SU-DHL-6 (cell line): Measurements from ENCODE around the gene ABR.

Experiments used
- H2AFZ ChIP-seq: fragments of 200-600 bp; sonication (generic); 2 replicates; pipeline ENCODE4 v1.6.1; 2014; ENCODE audit warnings: low read depth, mild to moderate bottlenecking, moderate library complexity, mixed read lengths, antibody characterized with exemption, low read length; ENCODE audit not compliant: severe bottlenecking
- H3F3A ChIP-seq: fragments of 200-600 bp; shearing (Covaris generic); 2 replicates; pipeline ENCODE4 v1.6.0; 2016; ENCODE audit warnings: antibody characterized with exemption, mild to moderate bottlenecking; ENCODE audit not compliant: insufficient read depth
- H3K27ac ChIP-seq: fragments of 200-600 bp; sonication (generic); 2 replicates; pipeline ENCODE4 v1.5.1; 2016; ENCODE audit warnings: low read depth, mild to moderate bottlenecking, low read length, moderate library complexity, mixed read lengths
- H3K27me3 ChIP-seq: fragments of 200-600 bp; sonication (generic), shearing (Covaris generic); 2 replicates; pipeline ENCODE4 v1.6.0; 2014; ENCODE audit warnings: mild to moderate bottlenecking, low read length
- H3K36me3 ChIP-seq: fragments of 200-600 bp; sonication (generic); 2 replicates; pipeline ENCODE4 v1.6.1; 2014; ENCODE audit warnings: mild to moderate bottlenecking, low read length, mixed read lengths
- H3K4me2 ChIP-seq: fragments of 300-600, 200-600 bp; shearing (Covaris generic), sonication (generic); 2 replicates; pipeline ENCODE4 v1.6.0; 2014; ENCODE audit warnings: low read length, low read depth, mild to moderate bottlenecking; ENCODE audit not compliant: poor library complexity, severe bottlenecking
- H3K4me3 ChIP-seq: fragments of 200-600 bp; sonication (generic); 2 replicates; pipeline ENCODE4 v1.5.1; 2014; ENCODE audit warnings: antibody characterized with exemption, low read length, mild to moderate bottlenecking, mixed read lengths; ENCODE audit not compliant: insufficient read depth, poor library complexity, severe bottlenecking
- H3K79me2 ChIP-seq: fragments of 200-600 bp; sonication (generic); 2 replicates; pipeline ENCODE4 v1.6.1; 2014; ENCODE audit warnings: mild to moderate bottlenecking, low read length, moderate library complexity; ENCODE audit not compliant: insufficient read depth
- H3K9ac ChIP-seq: fragments of 200-600 bp; sonication (generic); 2 replicates; pipeline ENCODE4 v1.7.0; 2014; ENCODE audit warnings: mild to moderate bottlenecking, low read length
- H3K9me2 ChIP-seq: fragments of 200-600 bp; sonication (generic); replicated peaks from 2 replicates; pipeline ENCODE4 v1.6.1; 2014; ENCODE audit warnings: low read length; ENCODE audit not compliant: insufficient read depth
- H3K9me3 ChIP-seq: fragments of 200-600 bp; sonication (generic); 2 replicates; pipeline ENCODE4 v1.6.1; 2014; ENCODE audit warnings: low read length, mixed read lengths; ENCODE audit not compliant: insufficient read depth
- H4K20me1 ChIP-seq: fragments of 200-600 bp; sonication (generic); 2 replicates; pipeline ENCODE4 v1.6.1; 2014; ENCODE audit warnings: low read depth, mild to moderate bottlenecking, antibody characterized with exemption, low read length, moderate library complexity, mixed read lengths
- CTCF ChIP-seq: fragments of 200-600 bp; sonication (generic); IDR thresholded peaks from one replicate; pipeline ENCODE4 v1.5.1; 2017; ENCODE audit warnings: antibody characterized with exemption, mild to moderate bottlenecking, low read length, moderate library complexity; ENCODE audit not compliant: insufficient read depth, poor library complexity, severe bottlenecking
- EZH2phosphoT487 ChIP-seq: fragments of 200-600 bp; sonication (generic), shearing (Covaris generic); conservative IDR thresholded peaks from 2 replicates; pipeline ENCODE4 v1.6.1; 2018; ENCODE audit warnings: mild to moderate bottlenecking, antibody characterized with exemption, low read length, moderate library complexity, mixed read lengths

The ABR gene

GRCh38 chr17:1011760-1012735 is 167.7 kb downstream of the ABR start:
- no peak overlapping the region for H3K4me3 ChIP-seq
- no peaks in the 10 kb centered on the region for H4K20me1 ChIP-seq
- H3K27ac ChIP-seq, result no peak overlapping the region
- no peak overlapping the region for H3K4me2 ChIP-seq
- no peaks in the 10 kb centered on the region for H3K36me3 ChIP-seq
- H3K9me3 ChIP-seq, result no peaks in the 10 kb centered on the region
- H3K79me2 ChIP-seq, result no peaks in the 10 kb centered on the region
- TF ChIP-seq CTCF (no peak), EZH2phosphoT487 (no peak)
- no peak overlapping the region for H2AFZ ChIP-seq
- no peaks in the 10 kb centered on the region for H3K9me2 ChIP-seq
- no peaks in the 10 kb centered on the region for H3F3A ChIP-seq
- no peaks in the 10 kb centered on the region for H3K27me3 ChIP-seq
- no peak overlapping the region for H3K9ac ChIP-seq

- Histone ChIP-seq H3K79me2 (no peaks in the 10 kb centered on the region), H3K4me2 (no peak overlapping the region), H3K9me2 (no peaks in the 10 kb centered on the region), H3K36me3 (no peaks in the 10 kb centered on the region), H3K27ac (no peak overlapping the region), H3K9me3 (no peaks in the 10 kb centered on the region), H3K9ac (no peak overlapping the region), H3F3A (no peaks in the 10 kb centered on the region), H3K4me3 (no peak overlapping the region), H3K27me3 (no peaks in the 10 kb centered on the region), H4K20me1 (no peaks in the 10 kb centered on the region), H2AFZ (no peak overlapping the region)
- TF ChIP-seq CTCF (no peak), EZH2phosphoT487 (no peak)
These were observed 168.6 kb downstream of the ABR start for GRCh38 chr17:1011138-1011537.

GRCh38 chr17:1010586-1010985 is 169.2 kb downstream of the ABR start:
- Histone ChIP-seq H3K36me3 (no peaks in the 10 kb centered on the region), H2AFZ (no peak overlapping the region), H3K27ac (no peak overlapping the region), H3K4me2 (no peak overlapping the region), H3K4me3 (no peak overlapping the region), H3K9me2 (no peaks in the 10 kb centered on the region), H3K9me3 (no peaks in the 10 kb centered on the region), H3F3A (no peaks in the 10 kb centered on the region), H3K27me3 (no peaks in the 10 kb centered on the region), H3K9ac (no peak overlapping the region), H4K20me1 (no peaks in the 10 kb centered on the region), H3K79me2 (no peaks in the 10 kb centered on the region)
- no peak for TF ChIP-seq CTCF
- TF ChIP-seq EZH2phosphoT487, result no peak
